ENCODE results near the gene GPX8. TPM values are rescaled to one million over a fixed set of nuclear protein-coding genes. Genes with fewer than 3 reads are reported as not detected.

Gene GPX8
- total RNA-seq, 1 experiment from 2014 or later, result 37.9 TPM

GRCh38 chr5:55211184-55211874, 51.4 kb downstream of the GPX8 start:
- H3K9me3 ChIP-seq (ENCODE audit: control insufficient read depth, low read depth, low read length), result no peaks in the 10 kb centered on the region
- no peak for DNase-seq
- H3K14ac ChIP-seq (ENCODE audit: insufficient read depth, low read length), result no peak overlapping the region
- no peak overlapping the region for H2AFZ ChIP-seq (ENCODE audit: low read length)
- no peak overlapping the region for H4K8ac ChIP-seq (replicated peaks; ENCODE audit: insufficient read length, low read depth, low read length)
- no peak overlapping the region for H3K27ac ChIP-seq (ENCODE audit: insufficient read length, low read depth, low read length)
- H3K27me3 ChIP-seq (ENCODE audit: insufficient read depth, low read length), result no peaks in the 10 kb centered on the region
- TF ChIP-seq CTCF (conservative IDR thresholded peaks at IDR 0.05), result no peak
- H3K18ac ChIP-seq (ENCODE audit: insufficient read length, low read depth, low read length), result no peak overlapping the region
- H2BK120ac ChIP-seq (ENCODE audit: low read depth, low read length, poor library complexity, severe bottlenecking), result no peak overlapping the region
- H3K9me3 Mint-ChIP-seq, result no peaks in the 10 kb centered on the region
- H2BK12ac ChIP-seq (ENCODE audit: insufficient read length, low read depth, low read length), result no peak overlapping the region
- H3K56ac ChIP-seq (ENCODE audit: insufficient read length, low read depth, low read length), result no peak overlapping the region
- no peak overlapping the region for H2BK20ac ChIP-seq (ENCODE audit: low read depth, low read length, poor library complexity, severe bottlenecking)
- peaks cover 19% of the 10 kb centered on the region for H3K27me3 Mint-ChIP-seq (ENCODE audit: low read depth)
- no peaks in the 10 kb centered on the region for H3K79me1 ChIP-seq (ENCODE audit: insufficient read depth, low read depth, low read length, poor library complexity, severe bottlenecking)
- no peak overlapping the region for H3K4me2 ChIP-seq (ENCODE audit: insufficient read depth, insufficient read length, low read length)
- H4K5ac ChIP-seq (ENCODE audit: insufficient read length, low read depth, low read length), result no peak overlapping the region
- no CpG with 5 or more reads among the region's 2 CpGs for WGBS (ENCODE audit: extremely low coverage, insufficient read length, low lambda C conversion rate)
- no peak overlapping the region for H3K4me3 Mint-ChIP-seq
- H3K4me1 Mint-ChIP-seq, result peaks cover 4% of the 10 kb centered on the region in 2 experiments
- H4K20me1 ChIP-seq (ENCODE audit: control insufficient read depth, insufficient read depth, insufficient read length), result no peaks in the 10 kb centered on the region
- no peaks in the 10 kb centered on the region for H3K23me2 ChIP-seq (ENCODE audit: insufficient read length, low read depth, low read length, poor library complexity, severe bottlenecking)
- no peak overlapping the region for H3K23ac ChIP-seq (ENCODE audit: insufficient read length, low read depth, low read length)
- H3T11ph ChIP-seq (ENCODE audit: low read length), result no peak overlapping the region
- H4K91ac ChIP-seq (ENCODE audit: insufficient read length, low read depth, low read length), result no peak overlapping the region
- no peaks in the 10 kb centered on the region for H3K36me3 Mint-ChIP-seq (ENCODE audit: insufficient read depth in 1 of 3, low read depth in 3 of 3)
- H3K4ac ChIP-seq (ENCODE audit: low read depth, low read length), result no peak overlapping the region
- H3K9ac ChIP-seq (ENCODE audit: extremely low read depth, insufficient read length, low read length), result no peak overlapping the region
- H3K79me2 ChIP-seq (ENCODE audit: insufficient read depth, low read length), result no peaks in the 10 kb centered on the region
- no peak overlapping the region for H3K27ac Mint-ChIP-seq
- H2AK5ac ChIP-seq (ENCODE audit: insufficient read length, low read length), result no peak overlapping the region
- no peaks in the 10 kb centered on the region for H3K4me1 ChIP-seq (ENCODE audit: insufficient read depth, low read length)
- H2BK15ac ChIP-seq (ENCODE audit: low read depth, low read length), result no peak overlapping the region
- H2BK5ac ChIP-seq (ENCODE audit: insufficient read length, low read length), result no peak overlapping the region

Small RNA genes lying within 50 kb of the gene (microRNA-seq; reads per million reads assigned to microRNA genes)
- gene MIR449A (ENCODE audit: borderline microRNAs expressed) (2.0 reads per million, percentile 19 among the genes with 10 or more reads in this experiment), gene MIR449B (ENCODE audit: borderline microRNAs expressed) (not detected), gene MIR449C (ENCODE audit: borderline microRNAs expressed) (0.35 reads per million)

Other genes starting within 250 kb of the GPX8 start
- gene ESM1, start 174.6 kb upstream of the GPX8 start, total RNA-seq (2021), result not detected in 2 replicates
- gene GZMK, start 135.9 kb upstream of the GPX8 start, total RNA-seq (2021), result not detected in 2 replicates
- not detected in 2 replicates for gene GZMA, start 57.5 kb upstream of the GPX8 start, total RNA-seq (2021)
- 0.18 and 0.26 TPM in 2 replicates for gene CDC20B, start 13.0 kb downstream of the GPX8 start, total RNA-seq (2021)
- gene MCIDAS, start 67.1 kb downstream of the GPX8 start, total RNA-seq (2021), result 0.26 and 0.39 TPM in 2 replicates
- 0.24 and 0.42 TPM in 2 replicates for gene CCNO, start 73.4 kb downstream of the GPX8 start, total RNA-seq (2021)
- gene DHX29, start 147.5 kb downstream of the GPX8 start, total RNA-seq (2021), result 30.3 and 30.9 TPM in 2 replicates
- gene MTREX, start 147.8 kb downstream of the GPX8 start, total RNA-seq (2021), result 123 and 132 TPM in 2 replicates

Data from H9 (cell line).